Smooth muscle cell (in vitro differentiated cells): ENCODE data around the gene DLG5. TPM values are rescaled to one million over a fixed set of nuclear protein-coding genes. Genes with fewer than 3 reads are reported as not detected.

ENCODE experiments used
- DNase-seq: peaks from one replicate; lab custom pipeline; 2025; ENCODE audit not compliant: unreplicated experiment; lab: John Stamatoyannopoulos, UW
- H2AFZ ChIP-seq: fragments of 200-600 bp; sonication (generic); 2 replicates; pipeline ENCODE4 v1.6.0; 2016; ENCODE audit warnings: antibody characterized with exemption, low read depth, mild to moderate bottlenecking
- H3F3A ChIP-seq: fragments of 200-600 bp; sonication (generic); 2 replicates; pipeline ENCODE4 v1.6.0; 2017; ENCODE audit warnings: antibody characterized with exemption, low read depth
- H3K27ac ChIP-seq: fragments of 200-600 bp; sonication (generic); 2 replicates; pipeline ENCODE4 v1.5.1; 2016; ENCODE audit warnings: low read depth, mild to moderate bottlenecking
- H3K27me3 ChIP-seq: fragments of 200-600 bp; sonication (generic); 2 replicates; pipeline ENCODE4 v1.6.1; 2016; ENCODE audit warnings: low read depth, mild to moderate bottlenecking
- H3K36me3 ChIP-seq: fragments of 200-600 bp; sonication (generic); 2 replicates; pipeline ENCODE4 v1.5.1; 2016; ENCODE audit warnings: low read depth
- H3K4me1 ChIP-seq: fragments of 200-600 bp; sonication (generic); 2 replicates; pipeline ENCODE4 v1.5.1; 2016; ENCODE audit warnings: low read depth
- H3K4me2 ChIP-seq: fragments of 200-600 bp; sonication (generic); 2 replicates; pipeline ENCODE4 v1.6.0; 2016; ENCODE audit warnings: mild to moderate bottlenecking
- H3K4me3 ChIP-seq: fragments of 200-600 bp; sonication (generic); 2 replicates; pipeline ENCODE4 v1.5.1; 2016; ENCODE audit warnings: mild to moderate bottlenecking
- H3K79me2 ChIP-seq: fragments of 200-600 bp; sonication (generic); 2 replicates; pipeline ENCODE4 v1.6.0; 2016; ENCODE audit warnings: low read depth, mild to moderate bottlenecking
- H3K9ac ChIP-seq: fragments of 200-600 bp; sonication (generic); 2 replicates; pipeline ENCODE4 v1.6.0; 2016; ENCODE audit warnings: low read depth
- H3K9me3 ChIP-seq: fragments of 200-600 bp; sonication (generic); replicated peaks from 2 replicates; pipeline ENCODE4 v1.5.1; 2016; ENCODE audit warnings: low read depth
- H4K20me1 ChIP-seq: fragments of 200-600 bp; sonication (generic); 2 replicates; pipeline ENCODE4 v1.6.0; 2016; ENCODE audit warnings: low read depth
- CTCF ChIP-seq: fragments of 200-600 bp; sonication (generic); IDR thresholded peaks from 2 replicates; pipeline ENCODE4 v1.5.1; 2017; ENCODE audit warnings: borderline replicate concordance, mild to moderate bottlenecking, antibody characterized with exemption; ENCODE audit not compliant: insufficient read depth, poor library complexity, severe bottlenecking
- WGBS: methylation state at CpG from one replicate; pipeline ENCODE4 v1.1.7; 2016; ENCODE audit warnings: low lambda C conversion rate; 5-methylcytosine and 5-hydroxymethylcytosine counted together
- polyA plus RNA-seq: library from polyadenylated mRNA; unstranded; fragments of >200 nt; fragmentation: Nextera tagmentation; extraction: Ambion mirVana; gene quantifications from 2 replicates; pipeline ENCODE4 v1.2.1, GENCODE V29; 2016
- total RNA-seq: library from RNA; depleted of rRNA; stranded (reverse); fragments of >200 nt; gene quantifications from 2 replicates; pipeline ENCODE4 v1.2.3, GENCODE V29; 2014

Gene DLG5
- total and polyA plus RNA-seq, 2 experiments from 2014 or later, result 11.3 to 21.8 TPM

GRCh38 chr10:77893386-77893785 lies 33.2 kb downstream of the DLG5 start:
- H4K20me1 ChIP-seq, result peaks cover 99% of the 10 kb centered on the region
- H3K4me3 ChIP-seq, result no peak overlapping the region
- H2AFZ ChIP-seq, result no peak overlapping the region
- TF ChIP-seq CTCF, result no peak
- no peaks in the 10 kb centered on the region for H3F3A ChIP-seq
- no peaks in the 10 kb centered on the region for H3K9me3 ChIP-seq
- peaks cover 73% of the 10 kb centered on the region for H3K79me2 ChIP-seq
- H3K27me3 ChIP-seq, result no peaks in the 10 kb centered on the region
- no peak overlapping the region for H3K27ac ChIP-seq
- H3K4me1 ChIP-seq, result peaks cover 20% of the 10 kb centered on the region
- H3K9ac ChIP-seq, result no peak overlapping the region
- H3K36me3 ChIP-seq, result no peaks in the 10 kb centered on the region
- H3K4me2 ChIP-seq, result no peak overlapping the region
- WGBS, result 93% methylated on average over 8 of the region's 8 CpGs
- no peak for DNase-seq

- no peak for DNase-seq
- peaks cover 26% of the 10 kb centered on the region for H3K4me1 ChIP-seq
- WGBS, result 97% methylated on average over 5 of the region's 5 CpGs
- H3K9ac ChIP-seq, result no peak overlapping the region
- peaks cover 99% of the 10 kb centered on the region for H4K20me1 ChIP-seq
- H3K4me3 ChIP-seq, result no peak overlapping the region
- no peak overlapping the region for H3K27ac ChIP-seq
- H3F3A ChIP-seq, result peaks cover 5% of the 10 kb centered on the region
- TF ChIP-seq CTCF, result no peak
- H3K9me3 ChIP-seq, result no peaks in the 10 kb centered on the region
- H3K4me2 ChIP-seq, result no peak overlapping the region
- H3K27me3 ChIP-seq, result no peaks in the 10 kb centered on the region
- no peak overlapping the region for H2AFZ ChIP-seq
- peaks cover 67% of the 10 kb centered on the region for H3K79me2 ChIP-seq
- no peaks in the 10 kb centered on the region for H3K36me3 ChIP-seq
Observed at GRCh38 chr10:77892761-77893160, 33.8 kb downstream of the DLG5 start.

GRCh38 chr10:77892021-77892739 lies 34.4 kb downstream of the DLG5 start:
- DNase-seq, result no peak
- Histone ChIP-seq H3K4me3 (no peak overlapping the region), H4K20me1 (peaks cover 99% of the 10 kb centered on the region), H3K79me2 (peaks cover 62% of the 10 kb centered on the region), H3F3A (peaks cover 10% of the 10 kb centered on the region), H3K9ac (no peak overlapping the region), H3K27ac (no peak overlapping the region), H3K9me3 (no peaks in the 10 kb centered on the region), H3K27me3 (no peaks in the 10 kb centered on the region), H3K4me1 (peaks cover 32% of the 10 kb centered on the region), H2AFZ (no peak overlapping the region), H3K4me2 (no peak overlapping the region), H3K36me3 (no peaks in the 10 kb centered on the region)
- TF ChIP-seq CTCF, result no peak
- 80% methylated on average over 8 of the region's 8 CpGs for WGBS

- TF ChIP-seq CTCF, result peak; percentile 16
- peaks cover 11% of the 10 kb centered on the region for H3F3A ChIP-seq
- H3K79me2 ChIP-seq, result peaks cover 61% of the 10 kb centered on the region
- peaks cover 99% of the 10 kb centered on the region for H4K20me1 ChIP-seq
- WGBS, result 72% methylated on average over 6 of the region's 7 CpGs
- peaks cover 33% of the 10 kb centered on the region for H3K4me1 ChIP-seq
- H2AFZ ChIP-seq, result no peak overlapping the region
- no peaks in the 10 kb centered on the region for H3K36me3 ChIP-seq
- no peak overlapping the region for H3K4me3 ChIP-seq
- H3K27me3 ChIP-seq, result no peaks in the 10 kb centered on the region
- no peak for DNase-seq
- H3K9me3 ChIP-seq, result no peaks in the 10 kb centered on the region
- no peak overlapping the region for H3K4me2 ChIP-seq
- no peak overlapping the region for H3K9ac ChIP-seq
- peak overlapping the region; percentile 40 for H3K27ac ChIP-seq
Observed at GRCh38 chr10:77890097-77890496, 36.5 kb downstream of the DLG5 start.
